Liver (tissue), 9 donors: ENCODE measurements around the gene XPO5. TPM values are rescaled to one million over a fixed set of nuclear protein-coding genes. Genes with fewer than 3 reads are reported as not detected.

ENCODE experiments used
- DNase-seq: peaks from one replicate; pipeline ENCODE4 v3.0.0-alpha.2; 2017; ENCODE audit warnings: low spot score
- H3K27ac ChIP-seq, 2 donors: one replicate each; pipeline ENCODE4 v1.7.0; 2013; ENCODE audit warnings: inconsistent platforms in 2 of 2, low read length in 2 of 2, control low read depth in 1 of 2, low read depth in 1 of 2, mild to moderate bottlenecking in 1 of 2
- H3K27me3 ChIP-seq, 4 donors: one replicate each; pipeline versions ENCODE4 v1.6.1 to v1.7.0; 2013; ENCODE audit warnings: low read length in 3 of 4, inconsistent platforms in 1 of 4, mild to moderate bottlenecking in 1 of 4, moderate library complexity in 1 of 4; ENCODE audit not compliant: control insufficient read depth in 4 of 4, insufficient read depth in 4 of 4
- H3K36me3 ChIP-seq, 4 donors: one replicate each; pipeline versions ENCODE4 v1.6.1 to v1.7.0; 2013; ENCODE audit warnings: low read length in 3 of 4, mild to moderate bottlenecking in 3 of 4, low read depth in 1 of 4, moderate library complexity in 1 of 4; ENCODE audit not compliant: control insufficient read depth in 4 of 4, insufficient read depth in 3 of 4
- H3K4me1 ChIP-seq, 4 donors: one replicate each; pipeline versions ENCODE4 v1.6.1 to v1.7.0; 2013; ENCODE audit warnings: low read length in 3 of 4, mild to moderate bottlenecking in 3 of 4, moderate library complexity in 1 of 4; ENCODE audit not compliant: control insufficient read depth in 4 of 4, insufficient read depth in 4 of 4
- H3K4me3 ChIP-seq, 3 donors: one replicate each; pipeline versions ENCODE4 v1.6.1 to v1.7.0; 2013; ENCODE audit warnings: low read length in 3 of 3, control low read depth in 1 of 3, low read depth in 1 of 3, mild to moderate bottlenecking in 1 of 3
- H3K9ac ChIP-seq, 2 donors: one replicate each; pipeline ENCODE4 v1.7.0; 2013; ENCODE audit warnings: low read length in 2 of 2, mild to moderate bottlenecking in 2 of 2, moderate library complexity in 2 of 2, control low read depth in 1 of 2, low read depth in 1 of 2
- H3K9me3 ChIP-seq, 4 donors: one replicate each; pipeline versions ENCODE4 v1.6.1 to v1.7.0; 2013; ENCODE audit warnings: low read length in 3 of 4; ENCODE audit not compliant: control insufficient read depth in 4 of 4
- EGR1 ChIP-seq, 2 donors: IDR thresholded peaks; 2 replicates each; pipeline ENCODE4 v1.6.1; 2016 to 2018; ENCODE audit warnings: antibody characterized with exemption in 2 of 2, low read depth in 2 of 2
- FOXA1 ChIP-seq: IDR thresholded peaks from 2 replicates; pipeline ENCODE4 v1.6.1; 2016; ENCODE audit warnings: antibody characterized with exemption
- FOXA2 ChIP-seq: IDR thresholded peaks from 2 replicates; pipeline ENCODE4 v1.6.1; 2016; ENCODE audit warnings: antibody characterized with exemption
- HNF4A ChIP-seq, 2 donors: conservative IDR thresholded peaks; 2 replicates each; pipeline ENCODE4 v1.6.1; 2016; ENCODE audit warnings: antibody characterized with exemption in 2 of 2, mild to moderate bottlenecking in 2 of 2
- HNF4G ChIP-seq: IDR thresholded peaks from 2 replicates; pipeline ENCODE4 v1.6.1; 2016; ENCODE audit warnings: antibody characterized with exemption
- JUND ChIP-seq, 2 donors: IDR thresholded peaks; 2 replicates each; pipeline ENCODE4 v1.6.1; 2016; ENCODE audit warnings: antibody characterized with exemption in 2 of 2
- NR2F2 ChIP-seq: IDR thresholded peaks from 2 replicates; pipeline ENCODE4 v1.6.1; 2016; ENCODE audit warnings: antibody characterized with exemption
- RAD21 ChIP-seq, 2 donors: IDR thresholded peaks; 2 replicates each; pipeline ENCODE4 v1.6.1; 2016; ENCODE audit warnings: antibody characterized with exemption in 2 of 2, mild to moderate bottlenecking in 2 of 2
- RXRA ChIP-seq, 2 donors: IDR thresholded peaks; 2 replicates each; pipeline ENCODE4 v1.6.1; 2017 to 2018; ENCODE audit warnings: antibody characterized with exemption in 2 of 2, mild to moderate bottlenecking in 1 of 2
- SP1 ChIP-seq: IDR thresholded peaks from 2 replicates; pipeline ENCODE4 v1.6.1; 2018; ENCODE audit warnings: antibody characterized with exemption, mild to moderate bottlenecking
- TAF1 ChIP-seq: conservative IDR thresholded peaks from 2 replicates; pipeline ENCODE4 v1.6.1; 2016; ENCODE audit warnings: antibody characterized with exemption, mild to moderate bottlenecking
- YY1 ChIP-seq: IDR thresholded peaks from 2 replicates; pipeline ENCODE4 v1.6.1; 2016; ENCODE audit warnings: antibody characterized with exemption, mild to moderate bottlenecking
- WGBS: extraction: QIAGEN DNeasy Blood & Tissue Kit; methylation state at CpG from one replicate; pipeline ENCODE4 v1.1.7; 2013; 5-methylcytosine and 5-hydroxymethylcytosine counted together
- polyA plus RNA-seq, 2 donors: library from polyadenylated mRNA; stranded (reverse) in 1 of 2; unstranded in 1 of 2; fragments of 200-250 nt in 1 of 2; fragments of >200 nt in 1 of 2; fragmentation: Nextera tagmentation in 1 of 2; extraction: Ambion mirVana in 1 of 2; gene quantifications; one replicate each; pipeline versions ENCODE4 v1.2.1 to v1.2.3, GENCODE V29; 2013 to 2015
- total RNA-seq, 2 donors: library from RNA; depleted of rRNA; stranded (reverse); fragments of >200 nt; gene quantifications; one replicate each; pipeline ENCODE4 v1.2.3, GENCODE V29; 2014
- TF ChIP-seq, protein P1 (sequence below): fragments of 150-350 bp; IDR thresholded peaks from 2 replicates; pipeline ENCODE4 v1.5.1; 2017; ENCODE audit warnings: improper control_type of control experiment, low read depth, low read length; ENCODE audit not compliant: missing input control
- TF ChIP-seq, protein P2 (sequence below): IDR thresholded peaks from 2 replicates; pipeline ENCODE4 v1.6.1; 2016; ENCODE audit warnings: antibody characterized with exemption
- TF ChIP-seq, protein P3 (sequence below): IDR thresholded peaks from 2 replicates; pipeline ENCODE4 v1.6.1; 2016; ENCODE audit warnings: antibody characterized with exemption
- TF ChIP-seq, protein P4 (sequence below): IDR thresholded peaks from 2 replicates; pipeline ENCODE4 v1.6.1; 2016; ENCODE audit warnings: antibody characterized with exemption, mild to moderate bottlenecking
- donor health status: healthy.
- donor health status: healthy.
- donor health status: healthy.
- donor health status: healthy.
- donor health status: healthy.

XPO5 gene
- total and polyA plus RNA-seq, 4 donors, result 6.1 to 15.8 (median 9.8) TPM

DNA sequence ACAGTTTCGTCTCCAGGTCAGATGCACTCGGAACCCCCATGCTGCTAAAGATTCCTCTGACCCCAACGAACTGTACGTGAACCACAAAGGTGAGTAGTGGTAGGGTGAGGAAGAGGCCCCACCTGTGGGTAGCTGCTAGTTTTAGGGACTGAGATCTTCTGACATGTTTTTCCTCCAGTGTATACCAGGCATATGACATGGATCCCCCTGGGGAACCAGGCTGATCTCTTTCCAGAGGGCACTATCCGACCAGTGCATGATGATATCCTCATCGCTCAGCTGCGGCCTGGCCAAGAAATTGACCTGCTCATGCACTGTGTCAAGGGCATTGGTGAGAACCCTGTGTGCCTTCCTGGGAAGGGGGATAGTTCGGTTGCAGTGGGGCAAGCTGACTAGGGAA is 55.7 kb downstream of the XPO5 start:
- no peak overlapping the region for H3K4me3 ChIP-seq
- TF ChIP-seq, protein P1, sequence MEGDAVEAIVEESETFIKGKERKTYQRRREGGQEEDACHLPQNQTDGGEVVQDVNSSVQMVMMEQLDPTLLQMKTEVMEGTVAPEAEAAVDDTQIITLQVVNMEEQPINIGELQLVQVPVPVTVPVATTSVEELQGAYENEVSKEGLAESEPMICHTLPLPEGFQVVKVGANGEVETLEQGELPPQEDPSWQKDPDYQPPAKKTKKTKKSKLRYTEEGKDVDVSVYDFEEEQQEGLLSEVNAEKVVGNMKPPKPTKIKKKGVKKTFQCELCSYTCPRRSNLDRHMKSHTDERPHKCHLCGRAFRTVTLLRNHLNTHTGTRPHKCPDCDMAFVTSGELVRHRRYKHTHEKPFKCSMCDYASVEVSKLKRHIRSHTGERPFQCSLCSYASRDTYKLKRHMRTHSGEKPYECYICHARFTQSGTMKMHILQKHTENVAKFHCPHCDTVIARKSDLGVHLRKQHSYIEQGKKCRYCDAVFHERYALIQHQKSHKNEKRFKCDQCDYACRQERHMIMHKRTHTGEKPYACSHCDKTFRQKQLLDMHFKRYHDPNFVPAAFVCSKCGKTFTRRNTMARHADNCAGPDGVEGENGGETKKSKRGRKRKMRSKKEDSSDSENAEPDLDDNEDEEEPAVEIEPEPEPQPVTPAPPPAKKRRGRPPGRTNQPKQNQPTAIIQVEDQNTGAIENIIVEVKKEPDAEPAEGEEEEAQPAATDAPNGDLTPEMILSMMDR, result no peak
- TF ChIP-seq, protein P2, sequence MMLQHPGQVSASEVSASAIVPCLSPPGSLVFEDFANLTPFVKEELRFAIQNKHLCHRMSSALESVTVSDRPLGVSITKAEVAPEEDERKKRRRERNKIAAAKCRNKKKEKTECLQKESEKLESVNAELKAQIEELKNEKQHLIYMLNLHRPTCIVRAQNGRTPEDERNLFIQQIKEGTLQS, result no peak
- TF ChIP-seq FOXA1 (no peak), RAD21 (IDR thresholded peaks at IDR 0.05) (no peak), FOXA2 (no peak), NR2F2 (no peak), RXRA (IDR thresholded peaks at IDR 0.05) (no peak), EGR1 (IDR thresholded peaks at IDR 0.05; ENCODE audit: low read depth in 2 of 2) (no peak), SP1 (no peak)
- DNase-seq, result no peak
- no peak overlapping the region for H3K9ac ChIP-seq
- H3K36me3 ChIP-seq, result peaks cover 12 to 52% (median 40%) of the 10 kb centered on the region in 4 donors
- no peaks in the 10 kb centered on the region for H3K27me3 ChIP-seq
- 94% methylated on average over 8 of the region's 8 CpGs for WGBS
- H3K4me1 ChIP-seq, result peaks cover 6 to 29% (median 21%) of the 10 kb centered on the region in 4 donors
- H3K27ac ChIP-seq, result no peak overlapping the region
- no peaks in the 10 kb centered on the region for H3K9me3 ChIP-seq

DNA sequence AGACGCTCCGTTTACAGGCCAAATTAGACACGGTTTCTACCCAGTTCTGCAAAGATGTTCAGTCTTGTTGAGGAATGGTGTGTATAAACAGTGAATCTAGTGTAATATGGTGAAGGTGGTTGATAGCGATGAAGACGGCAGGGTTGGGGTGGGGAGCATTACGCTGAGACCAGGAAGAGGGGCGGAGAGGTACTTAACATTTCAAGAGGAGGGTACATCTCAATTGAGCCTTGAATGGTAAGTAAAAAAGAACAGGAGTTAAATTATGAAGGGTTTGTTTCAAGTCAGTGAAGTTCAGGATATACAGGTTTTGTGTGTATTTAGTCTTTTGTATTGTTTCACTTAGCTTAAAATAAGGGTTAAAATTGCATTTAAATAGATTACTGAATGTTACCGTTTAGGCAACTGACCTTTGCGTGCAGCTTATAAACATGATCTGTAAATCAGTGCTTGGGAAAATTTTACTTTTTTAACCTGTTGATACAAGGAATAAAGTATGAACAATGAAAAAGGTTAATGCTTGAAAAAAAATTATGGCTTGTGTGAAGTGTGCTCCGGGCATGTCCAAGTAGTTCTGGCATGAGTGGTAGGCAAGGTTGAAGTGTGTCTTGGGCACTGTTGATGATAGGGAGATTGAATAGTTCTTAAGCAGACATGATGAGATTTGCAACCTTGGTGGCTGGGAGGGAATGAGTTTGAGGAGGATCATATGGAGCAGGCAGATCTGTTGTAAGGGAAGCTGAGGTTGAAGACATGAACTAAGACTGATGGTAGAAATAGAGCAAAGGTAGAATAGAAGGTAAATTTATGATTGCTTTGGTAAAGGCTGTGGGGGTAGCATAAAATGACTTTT is 58.1 kb downstream of the XPO5 start:
- 6% methylated on average over 10 of the region's 10 CpGs for WGBS
- Histone ChIP-seq H3K4me1 (peaks cover 6 to 30% (median 22%) of the 10 kb centered on the region in 4 donors), H3K9me3 (no peaks in the 10 kb centered on the region), H3K9ac (peak overlapping the region; percentile 82 to 93), H3K27me3 (no peaks in the 10 kb centered on the region), H3K27ac (peak overlapping the region; percentile 67 to 80), H3K36me3 (peaks cover 6 to 46% (median 36%) of the 10 kb centered on the region in 4 donors), H3K4me3 (peak overlapping the region; percentile 92 to 100 (median 99))
- DNase-seq, result no peak
- no peak for TF ChIP-seq YY1
- TF ChIP-seq, protein P3, sequence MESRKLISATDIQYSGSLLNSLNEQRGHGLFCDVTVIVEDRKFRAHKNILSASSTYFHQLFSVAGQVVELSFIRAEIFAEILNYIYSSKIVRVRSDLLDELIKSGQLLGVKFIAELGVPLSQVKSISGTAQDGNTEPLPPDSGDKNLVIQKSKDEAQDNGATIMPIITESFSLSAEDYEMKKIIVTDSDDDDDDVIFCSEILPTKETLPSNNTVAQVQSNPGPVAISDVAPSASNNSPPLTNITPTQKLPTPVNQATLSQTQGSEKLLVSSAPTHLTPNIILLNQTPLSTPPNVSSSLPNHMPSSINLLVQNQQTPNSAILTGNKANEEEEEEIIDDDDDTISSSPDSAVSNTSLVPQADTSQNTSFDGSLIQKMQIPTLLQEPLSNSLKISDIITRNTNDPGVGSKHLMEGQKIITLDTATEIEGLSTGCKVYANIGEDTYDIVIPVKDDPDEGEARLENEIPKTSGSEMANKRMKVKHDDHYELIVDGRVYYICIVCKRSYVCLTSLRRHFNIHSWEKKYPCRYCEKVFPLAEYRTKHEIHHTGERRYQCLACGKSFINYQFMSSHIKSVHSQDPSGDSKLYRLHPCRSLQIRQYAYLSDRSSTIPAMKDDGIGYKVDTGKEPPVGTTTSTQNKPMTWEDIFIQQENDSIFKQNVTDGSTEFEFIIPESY, result no peak
- TF ChIP-seq TAF1, result no peak
- TF ChIP-seq, protein P1, result no peak
- TF ChIP-seq NR2F2, result no peak
- no peak for TF ChIP-seq EGR1 (IDR thresholded peaks at IDR 0.05; ENCODE audit: low read depth in 2 of 2)
- no peak for TF ChIP-seq FOXA1
- TF ChIP-seq SP1, result no peak
- TF ChIP-seq RAD21 (IDR thresholded peaks at IDR 0.05), result no peak
- TF ChIP-seq RXRA (IDR thresholded peaks at IDR 0.05), result no peak
- no peak for TF ChIP-seq HNF4A (conservative IDR thresholded peaks at IDR 0.05)
- TF ChIP-seq FOXA2, result no peak
- TF ChIP-seq, protein P2, result no peak
- TF ChIP-seq, protein P4, sequence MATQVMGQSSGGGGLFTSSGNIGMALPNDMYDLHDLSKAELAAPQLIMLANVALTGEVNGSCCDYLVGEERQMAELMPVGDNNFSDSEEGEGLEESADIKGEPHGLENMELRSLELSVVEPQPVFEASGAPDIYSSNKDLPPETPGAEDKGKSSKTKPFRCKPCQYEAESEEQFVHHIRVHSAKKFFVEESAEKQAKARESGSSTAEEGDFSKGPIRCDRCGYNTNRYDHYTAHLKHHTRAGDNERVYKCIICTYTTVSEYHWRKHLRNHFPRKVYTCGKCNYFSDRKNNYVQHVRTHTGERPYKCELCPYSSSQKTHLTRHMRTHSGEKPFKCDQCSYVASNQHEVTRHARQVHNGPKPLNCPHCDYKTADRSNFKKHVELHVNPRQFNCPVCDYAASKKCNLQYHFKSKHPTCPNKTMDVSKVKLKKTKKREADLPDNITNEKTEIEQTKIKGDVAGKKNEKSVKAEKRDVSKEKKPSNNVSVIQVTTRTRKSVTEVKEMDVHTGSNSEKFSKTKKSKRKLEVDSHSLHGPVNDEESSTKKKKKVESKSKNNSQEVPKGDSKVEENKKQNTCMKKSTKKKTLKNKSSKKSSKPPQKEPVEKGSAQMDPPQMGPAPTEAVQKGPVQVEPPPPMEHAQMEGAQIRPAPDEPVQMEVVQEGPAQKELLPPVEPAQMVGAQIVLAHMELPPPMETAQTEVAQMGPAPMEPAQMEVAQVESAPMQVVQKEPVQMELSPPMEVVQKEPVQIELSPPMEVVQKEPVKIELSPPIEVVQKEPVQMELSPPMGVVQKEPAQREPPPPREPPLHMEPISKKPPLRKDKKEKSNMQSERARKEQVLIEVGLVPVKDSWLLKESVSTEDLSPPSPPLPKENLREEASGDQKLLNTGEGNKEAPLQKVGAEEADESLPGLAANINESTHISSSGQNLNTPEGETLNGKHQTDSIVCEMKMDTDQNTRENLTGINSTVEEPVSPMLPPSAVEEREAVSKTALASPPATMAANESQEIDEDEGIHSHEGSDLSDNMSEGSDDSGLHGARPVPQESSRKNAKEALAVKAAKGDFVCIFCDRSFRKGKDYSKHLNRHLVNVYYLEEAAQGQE, result no peak
- TF ChIP-seq HNF4G, result no peak
- TF ChIP-seq JUND (IDR thresholded peaks at IDR 0.05), result no peak
